GM21360 (cell line): ENCODE results near the gene THEM5.

ENCODE experiments used
- ATAC-seq: cut with Tn5 transposase; IDR thresholded peaks from one replicate; pipeline ENCODE4 v1.9.1; 2021; ENCODE audit warnings: mild to moderate bottlenecking, moderate library complexity; ENCODE audit not compliant: unreplicated experiment

The THEM5 gene

GRCh38 chr1:151802372-151802771, 51.1 kb downstream of the THEM5 start:
- ATAC-seq: no peak

- no peak for ATAC-seq
These were observed 51.7 kb downstream of the THEM5 start for GRCh38 chr1:151801846-151802245.

GRCh38 chr1:151801310-151801820, 52.1 kb downstream of the THEM5 start:
- no peak for ATAC-seq

GRCh38 chr1:151800830-151801229, 52.7 kb downstream of the THEM5 start:
- ATAC-seq: no peak

- ATAC-seq: no peak
These were observed 54.1 kb downstream of the THEM5 start for GRCh38 chr1:151799179-151800022.

- ATAC-seq: no peak
These were observed 54.9 kb downstream of the THEM5 start for GRCh38 chr1:151798571-151798970.
